H1 (cell line): ENCODE measurements around the gene SLIT3. TPM values are rescaled to one million over a fixed set of nuclear protein-coding genes. Genes with fewer than 3 reads are reported as not detected.

Experiments
- CTCF ChIA-PET: fragments of 300-600 bp; sonication (Branson Sonifier 250); formaldehyde crosslinking; loops from one replicate; lab custom pipeline; 2021; ENCODE audit not compliant: partially characterized antibody; lab: Charles Lee
- POLR2A ChIA-PET: fragments of 300-600 bp; sonication (Branson Sonifier 250); formaldehyde crosslinking; loops from one replicate; lab custom pipeline; 2021; ENCODE audit warnings: inconsistent platforms; ENCODE audit not compliant: partially characterized antibody; lab: Charles Lee
- DNase-seq, 2 experiments: peaks; one replicate each; pipeline versions ENCODE4 v3.0.0 to v3.0.0-alpha.2; 2010 to 2022; ENCODE audit warnings: low spot score in 2 of 2, low read depth in 1 of 2, mixed read lengths in 1 of 2
- FAIRE-seq: peaks from 2 replicates; lab custom pipeline; 2011; peaks lifted over from hg19 to GRCh38; lab: Jason Lieb, UNC
- H2AFZ ChIP-seq: 2 replicates; pipeline ENCODE4 v1.8.1; 2012; ENCODE audit warnings: low read length, inconsistent platforms
- H2AK5ac ChIP-seq: 2 replicates; pipeline ENCODE4 v1.6.1; 2013; ENCODE audit warnings: low read depth, low read length
- H2BK120ac ChIP-seq: replicated peaks from 2 replicates; pipeline ENCODE3; 2013; ENCODE audit warnings: low read depth, low read length, inconsistent platforms
- H2BK12ac ChIP-seq: 2 replicates; pipeline ENCODE4 v1.6.1; 2013; ENCODE audit warnings: low read depth, low read length
- H2BK15ac ChIP-seq: 2 replicates; pipeline ENCODE4 v1.6.1; 2013; ENCODE audit warnings: low read length
- H2BK20ac ChIP-seq: 2 replicates; pipeline ENCODE4 v1.6.1; 2013; ENCODE audit warnings: low read length
- H2BK5ac ChIP-seq: 2 replicates; pipeline ENCODE4 v1.6.1; 2013; ENCODE audit warnings: low read depth, low read length
- H3K14ac ChIP-seq: 2 replicates; pipeline ENCODE4 v1.6.1; 2013; ENCODE audit warnings: inconsistent platforms; ENCODE audit not compliant: insufficient read length
- H3K18ac ChIP-seq: 2 replicates; pipeline ENCODE4 v1.6.1; 2013; ENCODE audit warnings: low read length; ENCODE audit errors: extremely low read depth
- H3K23ac ChIP-seq: 2 replicates; pipeline ENCODE4 v1.6.1; 2013; ENCODE audit warnings: inconsistent platforms; ENCODE audit not compliant: insufficient read length
- H3K23me2 ChIP-seq: 2 replicates; pipeline ENCODE4 v1.6.1; 2013; ENCODE audit warnings: low read depth, low read length
- H3K27ac ChIP-seq: 2 replicates; pipeline ENCODE4 v1.6.1; 2011; ENCODE audit warnings: low read depth, low read length, inconsistent platforms
- H3K27me3 ChIP-seq, 4 experiments: replicated peaks in 1 of 4; 1 replicate in 1 of 4; 2 replicates in 3 of 4; pipeline versions ENCODE4 v1.6.1 to v1.8.1; 2011 to 2013; ENCODE audit warnings: low read length in 3 of 4, mild to moderate bottlenecking in 3 of 4, inconsistent platforms in 2 of 4, mixed read lengths in 2 of 4, moderate library complexity in 1 of 4; ENCODE audit not compliant: control insufficient read depth in 3 of 4, insufficient read depth in 3 of 4; ENCODE audit errors: extremely low read depth in 1 of 4
- H3K36me3 ChIP-seq, 4 experiments: 2 replicates each; pipeline versions ENCODE4 v1.6.1 to v1.8.1; 2011 to 2013; ENCODE audit warnings: mild to moderate bottlenecking in 4 of 4, low read length in 3 of 4, moderate library complexity in 2 of 4, control low read depth in 1 of 4, inconsistent platforms in 1 of 4; ENCODE audit not compliant: insufficient read depth in 4 of 4, control insufficient read depth in 2 of 4
- H3K4ac ChIP-seq: replicated peaks from 2 replicates; pipeline ENCODE3; 2013; ENCODE audit warnings: low read length, low read depth, mixed read lengths, inconsistent platforms; ENCODE audit not compliant: insufficient read length
- H3K4me1 ChIP-seq, 4 experiments: replicated peaks in 1 of 4; 1 replicate in 1 of 4; 2 replicates in 3 of 4; pipeline versions ENCODE4 v1.6.1 to v1.8.1; 2011 to 2013; ENCODE audit warnings: low read length in 3 of 4, inconsistent platforms in 2 of 4, mixed read lengths in 1 of 4; ENCODE audit not compliant: insufficient read depth in 4 of 4, control insufficient read depth in 3 of 4
- H3K4me2 ChIP-seq, 2 experiments: 2 replicates each; pipeline versions ENCODE4 v1.6.1 to v1.8.1; 2011 to 2013; ENCODE audit warnings: low read depth in 2 of 2, low read length in 2 of 2, control low read depth in 1 of 2, inconsistent platforms in 1 of 2, mild to moderate bottlenecking in 1 of 2; ENCODE audit not compliant: insufficient read depth in 1 of 2
- H3K4me3 ChIP-seq, 4 experiments: fragments of 200-600, 300-600 bp in 1 of 4; sonication (generic), shearing (Covaris generic), sonication (Bioruptor Twin) in 1 of 4; 2 replicates each; pipeline versions ENCODE4 v1.5.1 to v1.8.1; 2011 to 2016; ENCODE audit warnings: low read length in 4 of 4, low read depth in 3 of 4, control low read depth in 2 of 4, inconsistent platforms in 2 of 4, mild to moderate bottlenecking in 2 of 4, mixed read lengths in 1 of 4, moderate library complexity in 1 of 4; ENCODE audit not compliant: insufficient read depth in 2 of 4; ENCODE audit errors: extremely low read depth in 1 of 4
- H3K56ac ChIP-seq: replicated peaks from 2 replicates; pipeline ENCODE3; 2013; ENCODE audit warnings: low read depth, mild to moderate bottlenecking, mixed read lengths, low read length, inconsistent platforms; ENCODE audit not compliant: insufficient read length
- H3K79me1 ChIP-seq: 2 replicates; pipeline ENCODE4 v1.6.1; 2013; ENCODE audit warnings: low read depth, low read length, control low read depth
- H3K79me2 ChIP-seq, 2 experiments: 2 replicates each; pipeline versions ENCODE4 v1.6.1 to v1.8.1; 2012 to 2013; ENCODE audit warnings: low read length in 2 of 2, mild to moderate bottlenecking in 2 of 2, inconsistent platforms in 1 of 2; ENCODE audit not compliant: insufficient read depth in 2 of 2, control insufficient read depth in 1 of 2
- H3K9ac ChIP-seq, 4 experiments: replicated peaks in 1 of 4; 1 replicate in 1 of 4; 2 replicates in 3 of 4; pipeline versions ENCODE4 v1.6.1 to v1.8.1; 2011 to 2013; ENCODE audit warnings: low read depth in 3 of 4, low read length in 3 of 4, control low read depth in 2 of 4, mild to moderate bottlenecking in 2 of 4, moderate library complexity in 2 of 4, inconsistent platforms in 1 of 4; ENCODE audit errors: extremely low read depth in 1 of 4
- H3K9me3 ChIP-seq, 2 experiments: 2 replicates each; pipeline versions ENCODE4 v1.6.1 to v1.8.1; 2012 to 2013; ENCODE audit warnings: mild to moderate bottlenecking in 2 of 2, moderate library complexity in 2 of 2, control low read depth in 1 of 2, inconsistent platforms in 1 of 2, low read depth in 1 of 2, low read length in 1 of 2, mixed read lengths in 1 of 2; ENCODE audit not compliant: insufficient read depth in 2 of 2
- H4K20me1 ChIP-seq, 2 experiments: replicated peaks in 1 of 2; 2 replicates each; pipeline versions ENCODE3 to v1.8.1; 2011 to 2013; ENCODE audit warnings: inconsistent platforms in 2 of 2, low read length in 2 of 2, mild to moderate bottlenecking in 1 of 2; ENCODE audit not compliant: insufficient read depth in 2 of 2, control insufficient read depth in 1 of 2
- H4K5ac ChIP-seq: 2 replicates; pipeline ENCODE4 v1.6.1; 2013; ENCODE audit warnings: low read length, low read depth, mixed read lengths, inconsistent platforms; ENCODE audit not compliant: insufficient read length
- H4K8ac ChIP-seq: 2 replicates; pipeline ENCODE4 v1.8.0; 2013; ENCODE audit warnings: mild to moderate bottlenecking, moderate library complexity, low read length, inconsistent platforms; ENCODE audit not compliant: insufficient read depth; ENCODE audit errors: extremely low read depth
- H4K91ac ChIP-seq: replicated peaks from 2 replicates; pipeline ENCODE3; 2013; ENCODE audit warnings: low read length, mixed read lengths, inconsistent platforms; ENCODE audit not compliant: insufficient read length
- CBX8 ChIP-seq: fragments of 300-800, 300-1000 bp; sonication (generic); IDR thresholded peaks from 2 replicates; pipeline ENCODE4 v1.7.1; 2016; ENCODE audit warnings: low read depth, low read length, borderline replicate concordance
- EGR1 ChIP-seq: IDR thresholded peaks from 2 replicates; pipeline ENCODE4 v1.6.1; 2011; ENCODE audit warnings: low read depth, low read length, borderline replicate concordance
- WGBS, 2 experiments: shearing (Covaris generic) in 1 of 2; methylation state at CpG; one replicate each; pipeline versions ENCODE4 v1.1.6 to v1.1.7; 2013 to 2015; ENCODE audit warnings: low lambda C conversion rate in 2 of 2, mixed read lengths in 2 of 2, inconsistent platforms in 1 of 2, low coverage in 1 of 2, missing lambda C conversion rate in 1 of 2; ENCODE audit not compliant: insufficient replicate concordance in 2 of 2, insufficient coverage in 1 of 2, insufficient read length in 1 of 2; ENCODE audit errors: extremely low coverage in 1 of 2, missing lambda C conversion rate in 1 of 2; 5-methylcytosine and 5-hydroxymethylcytosine counted together
- polyA plus RNA-seq, 7 experiments: library from polyadenylated mRNA; depleted of rRNA in 3 of 7; stranded (reverse) in 5 of 7; unstranded in 2 of 7; fragments of >200 nt in 5 of 7; fragments of 200-250 nt in 2 of 7; gene quantifications; 1 replicate in 5 of 7; 2 replicates in 1 of 7; 4 replicates in 1 of 7; pipeline versions ENCODE4 v1.2.1 to v1.2.3, GENCODE V29; 2011 to 2013; ENCODE audit warnings: missing spikeins in 2 of 7, mixed read lengths in 2 of 7
- total RNA-seq: library from RNA; stranded (reverse); fragmentation: NEBNext Ultra II Directional; extraction: Animal tissue kit (Norgen Biotek cat#: 25700); gene quantifications from 2 replicates; pipeline ENCODE4 v1.2.1, GENCODE V29; 2021

SLIT3 gene
- total and polyA plus RNA-seq, 2 of the 8 experiments (the other 6 are each of a cell fraction or from before 2014, with no cell fraction given), result 1.1 to 1.2 TPM

- FAIRE-seq, result no peak
- H2AFZ ChIP-seq, result no peak overlapping the region
- H2BK12ac ChIP-seq, result no peak overlapping the region
- peaks cover 0 to 2% (median 0%) of the 10 kb centered on the region in 4 experiments; a peak in 1 of 7 replicates for H3K4me1 ChIP-seq
- no peak overlapping the region for H3K4me3 ChIP-seq
- no peaks in the 10 kb centered on the region for H3K9me3 ChIP-seq
- no peak overlapping the region for H2BK5ac ChIP-seq
- no peak for TF ChIP-seq CBX8
- TF ChIP-seq EGR1, result no peak
- TF ChIP-seq, all 59 proteins: peak for 0
- Histone ChIP-seq H3K23me2 (peaks cover 2% of the 10 kb centered on the region; the same call in 1 of the 2 replicates), H4K8ac (no peak overlapping the region), H4K91ac (no peak overlapping the region), H2BK120ac (no peak overlapping the region), H4K5ac (no peak overlapping the region), H4K20me1 (peaks cover 0 to 3% of the 10 kb centered on the region in 2 experiments), H3K23ac (no peak overlapping the region), H3K36me3 (no peaks in the 10 kb centered on the region), H2AK5ac (no peak overlapping the region), H3K27me3 (no peaks in the 10 kb centered on the region), H3K18ac (no peak overlapping the region), H3K9ac (no peak overlapping the region), H3K79me1 (no peaks in the 10 kb centered on the region), H3K79me2 (no peaks in the 10 kb centered on the region), H3K4me2 (no peak overlapping the region), H2BK20ac (no peak overlapping the region), H3K56ac (no peak overlapping the region), H2BK15ac (no peak overlapping the region), H3K27ac (no peak overlapping the region), H3K14ac (no peak overlapping the region), H3K4ac (no peak overlapping the region)
- no peak for DNase-seq
- 77% methylated on average over 5 of the region's 5 CpGs; no CpG with 5 or more reads in 1 of the 2 experiments for WGBS, 2 experiments
- ChIA-PET POLR2A (no interaction called here), CTCF (interaction anchor here (0.8 to 1.0 kb wide), 2 partner anchors 15 to 245 kb away, joined by 3 read pairs; no protein-coding TSS in a partner anchor)
These were observed 599.3 kb downstream of the SLIT3 start for GRCh38 chr5:168701641-168702040.
